A549 (cell line): ENCODE measurements around the gene KIF5C. TPM values are rescaled to one million over a fixed set of nuclear protein-coding genes. Genes with fewer than 3 reads are reported as not detected.

Experiments used
- ATAC-seq, 2 experiments: fragments of 200-7000 bp in 1 of 2; fragments of >200 bp in 1 of 2; cut with Nextera tagmentation in 1 of 2; cut with Tn5 transposase in 1 of 2; 3 replicates each; pipeline versions ENCODE4 v1.8.0 to v1.9.1; 2018 to 2020; ENCODE audit warnings: mild to moderate bottlenecking in 1 of 2, moderate library complexity in 1 of 2
- CTCF ChIA-PET: fragments of 300-600 bp; sonication (Branson Sonifier 250); formaldehyde crosslinking; extraction: SDS; loops from one replicate; lab custom pipeline; 2021; ENCODE audit warnings: antibody characterized with exemption, inconsistent platforms; lab: Yijun Ruan, JAX
- POLR2A ChIA-PET: fragments of 350-600 bp; formaldehyde crosslinking; extraction: SDS; loops from one replicate; lab custom pipeline; 2021; ENCODE audit warnings: antibody characterized with exemption, inconsistent platforms; lab: Yijun Ruan, JAX
- DNase-seq, 2 experiments: peaks; one replicate each; pipeline versions ENCODE4 v3.0.0 to v3.0.0-alpha.2; 2011 to 2016; ENCODE audit warnings: low read depth in 1 of 2, low spot score in 1 of 2
- FAIRE-seq: peaks from 2 replicates; lab custom pipeline; 2011; peaks lifted over from hg19 to GRCh38; lab: Jason Lieb, UNC
- H3K27ac ChIP-seq, 2 experiments: fragments of >200 bp; sonication (Bioruptor Twin); formaldehyde crosslinking; 3 replicates each; pipeline ENCODE4 v1.5.1; 2016 to 2017
- H3K4me1 ChIP-seq: fragments of >200 bp; sonication (Bioruptor Twin); formaldehyde crosslinking; 3 replicates; pipeline ENCODE4 v1.6.1; 2016
- H3K4me2 ChIP-seq: fragments of >200 bp; sonication (Bioruptor Twin); formaldehyde crosslinking; 3 replicates; pipeline ENCODE4 v1.6.1; 2016
- H3K4me3 ChIP-seq: fragments of >200 bp; sonication (Bioruptor Twin); formaldehyde crosslinking; 3 replicates; pipeline ENCODE4 v1.5.1; 2016
- H3K9me3 ChIP-seq: fragments of >200 bp; sonication (Bioruptor Twin); formaldehyde crosslinking; 3 replicates; pipeline ENCODE4 v1.6.1; 2016
- BHLHE40 ChIP-seq: IDR thresholded peaks from 2 replicates; pipeline ENCODE4 v1.6.1; 2012; ENCODE audit warnings: low read depth, low read length, inconsistent platforms
- CBX2 ChIP-seq: fragments of 200-600 bp; sonication (generic); IDR thresholded peaks from 2 replicates; pipeline ENCODE4 v1.6.1; 2016; ENCODE audit warnings: low read depth, mild to moderate bottlenecking, borderline replicate concordance
- CEBPB ChIP-seq, 2 experiments: fragments of >200 bp in 1 of 2; sonication (Bioruptor Twin) in 1 of 2; formaldehyde crosslinking in 1 of 2; IDR thresholded peaks; 2 replicates each; pipeline ENCODE4 v1.6.1; 2012 to 2016
- ESRRA ChIP-seq: fragments of 150-350 bp; IDR thresholded peaks from 2 replicates; pipeline ENCODE4 v1.6.1; 2014; ENCODE audit warnings: mild to moderate bottlenecking, low read length, borderline replicate concordance
- FOSB ChIP-seq: fragments of 250-450 bp; sonication (Bioruptor Pico); IDR thresholded peaks from 2 replicates; pipeline ENCODE4 v1.5.0; 2020; ENCODE audit warnings: mild to moderate bottlenecking, moderate library complexity
- FOXS1 ChIP-seq: fragments of 250-450 bp; sonication (Bioruptor Pico); IDR thresholded peaks from 2 replicates; pipeline ENCODE4 v1.5.0; 2020; ENCODE audit warnings: mild to moderate bottlenecking, moderate library complexity
- HDAC2 ChIP-seq: fragments of 200-600 bp; sonication (generic); IDR thresholded peaks from 2 replicates; pipeline ENCODE4 v1.6.1; 2016
- HEYL ChIP-seq: fragments of 250-450 bp; sonication (Bioruptor Pico); IDR thresholded peaks from 2 replicates; pipeline ENCODE4 v1.8.0; 2021; ENCODE audit warnings: mild to moderate bottlenecking, moderate library complexity
- HOXB13 ChIP-seq: fragments of 250-450 bp; sonication (Bioruptor Pico); IDR thresholded peaks from 2 replicates; pipeline ENCODE4 v1.5.0; 2020; ENCODE audit warnings: low read depth, mild to moderate bottlenecking, moderate library complexity
- JUN ChIP-seq, 2 experiments: fragments of >200 bp; sonication (Bioruptor Twin); formaldehyde crosslinking; IDR thresholded peaks; 2 replicates in 1 of 2; 3 replicates in 1 of 2; pipeline ENCODE4 v1.6.1; 2016 to 2017
- JUNB ChIP-seq: fragments of >200 bp; sonication (Bioruptor Twin); formaldehyde crosslinking; IDR thresholded peaks from 2 replicates; pipeline ENCODE4 v1.6.1; 2016
- KDM5A ChIP-seq: fragments of 200-600 bp; sonication (generic); IDR thresholded peaks from 2 replicates; pipeline ENCODE4 v1.6.1; 2016; ENCODE audit warnings: antibody characterized with exemption, mild to moderate bottlenecking
- NFE2L2 ChIP-seq: fragments of 150-350 bp; conservative IDR thresholded peaks from 2 replicates; pipeline ENCODE4 v1.6.1; 2014; ENCODE audit warnings: low read length
- NR3C1 ChIP-seq: fragments of >200 bp; sonication (Bioruptor Twin); formaldehyde crosslinking; IDR thresholded peaks from 3 replicates; pipeline ENCODE4 v1.6.1; 2017
- PHF8 ChIP-seq: fragments of 200-600 bp; sonication (generic); IDR thresholded peaks from 2 replicates; pipeline ENCODE4 v1.6.1; 2016; ENCODE audit warnings: low read depth, mild to moderate bottlenecking, antibody characterized with exemption, moderate library complexity, borderline replicate concordance
- RAD21 ChIP-seq, 2 experiments: fragments of >200 bp in 1 of 2; sonication (Bioruptor Twin) in 1 of 2; formaldehyde crosslinking in 1 of 2; IDR thresholded peaks in 1 of 2; conservative IDR thresholded peaks in 1 of 2; 2 replicates in 1 of 2; 3 replicates in 1 of 2; pipeline ENCODE4 v1.6.1; 2012 to 2018; ENCODE audit warnings: inconsistent platforms in 1 of 2
- RARB ChIP-seq: fragments of 250-450 bp; sonication (Bioruptor Pico); IDR thresholded peaks from 2 replicates; pipeline ENCODE4 v1.8.0; 2021; ENCODE audit warnings: mild to moderate bottlenecking, moderate library complexity
- RCOR1 ChIP-seq: fragments of 150-350 bp; IDR thresholded peaks from 2 replicates; pipeline ENCODE4 v1.6.1; 2014; ENCODE audit warnings: antibody characterized with exemption, low read length, low read depth
- SMC3 ChIP-seq: fragments of >200 bp; sonication (Bioruptor Twin); formaldehyde crosslinking; IDR thresholded peaks from 3 replicates; pipeline ENCODE4 v1.6.1; 2018; ENCODE audit warnings: inconsistent platforms
- SREBF2 ChIP-seq: fragments of 450-650 bp; IDR thresholded peaks from 2 replicates; pipeline ENCODE4 v1.6.1; 2014; ENCODE audit warnings: mild to moderate bottlenecking, moderate library complexity
- ZC3H11A ChIP-seq: fragments of 450-650 bp; IDR thresholded peaks from 2 replicates; pipeline ENCODE4 v1.6.1; 2014; ENCODE audit warnings: antibody characterized with exemption, mild to moderate bottlenecking
- ZNF302 ChIP-seq: fragments of 250-450 bp; sonication (Bioruptor Pico); IDR thresholded peaks from 2 replicates; pipeline ENCODE4 v1.9.0; 2021; ENCODE audit warnings: inconsistent platforms, mild to moderate bottlenecking, moderate library complexity
- WGBS: methylation state at CpG from one replicate; pipeline ENCODE4 v1.1.6; 2017; ENCODE audit errors: missing lambda C conversion rate; 5-methylcytosine and 5-hydroxymethylcytosine counted together
- polyA plus RNA-seq, 4 experiments: library from polyadenylated mRNA; depleted of rRNA in 3 of 4; stranded (reverse); fragments of >200 nt; fragmentation: RNase III in 1 of 4; extraction: RNeasy Plus Mini Kit Qiagen cat#74134 plus additional on column Dnase treatment in 1 of 4; gene quantifications; 2 replicates in 3 of 4; 3 replicates in 1 of 4; pipeline ENCODE4 v1.2.3, GENCODE V29; 2011 to 2017
- TF ChIP-seq, protein P1 (sequence below): fragments of >200 bp; sonication (Bioruptor Twin); formaldehyde crosslinking; IDR thresholded peaks from 2 replicates; pipeline ENCODE4 v1.6.1; 2016
- TF ChIP-seq, protein P2 (sequence below): fragments of 250-450 bp; sonication (Bioruptor Pico); IDR thresholded peaks from 2 replicates; pipeline ENCODE4 v1.5.0; 2020; ENCODE audit warnings: low read depth, mild to moderate bottlenecking, moderate library complexity
- TF ChIP-seq, protein P3 (sequence below): fragments of 150-350 bp; IDR thresholded peaks from 2 replicates; pipeline ENCODE4 v1.6.1; 2014; ENCODE audit warnings: low read depth, mild to moderate bottlenecking, low read length
- TF ChIP-seq, protein P4 (sequence below): IDR thresholded peaks from 2 replicates; pipeline ENCODE4 v1.6.1; 2012

Gene KIF5C
- polyA plus RNA-seq, 2 of the 4 experiments (the other 2 are of a cell fraction) = 0.27 to 0.30 TPM

DNA sequence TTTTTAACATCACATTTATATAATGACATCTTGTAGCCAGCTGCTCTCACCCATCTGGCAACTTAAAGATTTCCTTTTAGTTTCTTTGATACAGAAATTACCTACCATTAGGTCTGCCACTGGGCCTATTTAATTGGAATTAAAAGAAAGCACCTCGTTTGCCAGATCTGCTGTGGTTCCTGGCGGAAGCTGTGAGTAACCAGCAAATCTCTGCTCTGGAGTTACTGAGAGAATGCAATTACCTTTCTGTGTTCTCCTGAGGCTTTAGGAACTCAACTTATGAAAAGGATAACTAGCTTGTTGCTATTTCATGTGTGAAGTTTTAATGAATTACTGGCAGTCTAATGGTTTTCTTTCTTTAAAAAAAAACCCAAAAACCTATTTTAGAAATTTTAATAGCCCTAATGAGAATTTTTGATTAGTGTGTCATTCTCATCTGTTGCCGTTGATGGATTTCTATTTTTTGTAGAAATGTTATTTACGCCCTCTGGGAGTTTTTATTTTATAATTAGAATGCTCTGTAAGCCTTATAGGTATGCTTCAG lies 93.8 kb downstream of the KIF5C start:
- FAIRE-seq (no peak), ATAC-seq (no peak)
- Histone ChIP-seq H3K9me3 (no peaks in the 10 kb centered on the region), H3K4me3 (no peak overlapping the region), H3K4me1 (no peaks in the 10 kb centered on the region)
- POLR2A ChIA-PET = no interaction called here
- WGBS = 42% methylated on average over 4 of the region's 4 CpGs
- no peak for TF ChIP-seq BHLHE40
- TF ChIP-seq, protein P1, sequence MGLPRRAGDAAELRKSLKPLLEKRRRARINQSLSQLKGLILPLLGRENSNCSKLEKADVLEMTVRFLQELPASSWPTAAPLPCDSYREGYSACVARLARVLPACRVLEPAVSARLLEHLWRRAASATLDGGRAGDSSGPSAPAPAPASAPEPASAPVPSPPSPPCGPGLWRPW = no peak
- no peak for TF ChIP-seq SREBF2
- TF ChIP-seq, protein P2, sequence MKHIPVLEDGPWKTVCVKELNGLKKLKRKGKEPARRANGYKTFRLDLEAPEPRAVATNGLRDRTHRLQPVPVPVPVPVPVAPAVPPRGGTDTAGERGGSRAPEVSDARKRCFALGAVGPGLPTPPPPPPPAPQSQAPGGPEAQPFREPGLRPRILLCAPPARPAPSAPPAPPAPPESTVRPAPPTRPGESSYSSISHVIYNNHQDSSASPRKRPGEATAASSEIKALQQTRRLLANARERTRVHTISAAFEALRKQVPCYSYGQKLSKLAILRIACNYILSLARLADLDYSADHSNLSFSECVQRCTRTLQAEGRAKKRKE (CRISPR knock-in tag) = no peak
- TF ChIP-seq, protein P3, sequence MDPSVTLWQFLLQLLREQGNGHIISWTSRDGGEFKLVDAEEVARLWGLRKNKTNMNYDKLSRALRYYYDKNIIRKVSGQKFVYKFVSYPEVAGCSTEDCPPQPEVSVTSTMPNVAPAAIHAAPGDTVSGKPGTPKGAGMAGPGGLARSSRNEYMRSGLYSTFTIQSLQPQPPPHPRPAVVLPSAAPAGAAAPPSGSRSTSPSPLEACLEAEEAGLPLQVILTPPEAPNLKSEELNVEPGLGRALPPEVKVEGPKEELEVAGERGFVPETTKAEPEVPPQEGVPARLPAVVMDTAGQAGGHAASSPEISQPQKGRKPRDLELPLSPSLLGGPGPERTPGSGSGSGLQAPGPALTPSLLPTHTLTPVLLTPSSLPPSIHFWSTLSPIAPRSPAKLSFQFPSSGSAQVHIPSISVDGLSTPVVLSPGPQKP = no peak
- TF ChIP-seq, all 56 proteins: peak for 0
- CTCF ChIA-PET = no interaction called here
- DNase-seq = no peak
- Histone ChIP-seq H3K4me2 (no peak overlapping the region), H3K27ac (no peak overlapping the region)

DNA sequence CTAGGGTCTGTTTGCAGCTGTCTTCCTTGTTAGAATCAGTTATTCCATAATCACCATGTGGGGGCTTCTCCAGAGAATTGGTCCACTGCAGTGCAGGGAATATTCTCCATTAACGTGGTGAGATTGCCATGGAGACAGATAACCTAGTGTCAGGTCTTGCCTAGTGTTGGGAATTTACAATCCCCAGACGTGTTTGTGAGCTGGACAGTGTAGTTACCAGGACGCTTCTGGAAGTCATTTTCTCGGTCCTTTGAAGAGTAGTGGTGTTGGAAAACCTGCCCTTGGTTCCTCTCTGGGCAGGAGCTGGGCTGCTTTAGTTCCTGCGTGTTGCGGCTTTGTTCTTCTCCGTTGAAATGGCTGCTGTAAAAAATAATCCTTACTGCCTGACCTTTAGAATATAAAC lies 94.6 kb downstream of the KIF5C start:
- ChIA-PET CTCF (no interaction called here), POLR2A (no interaction called here)
- FAIRE-seq = no peak
- no peak for ATAC-seq
- Histone ChIP-seq H3K4me1 (no peaks in the 10 kb centered on the region), H3K27ac (no peak overlapping the region), H3K9me3 (no peaks in the 10 kb centered on the region), H3K4me3 (no peak overlapping the region), H3K4me2 (no peak overlapping the region)
- DNase-seq = no peak
- TF ChIP-seq, protein P4, sequence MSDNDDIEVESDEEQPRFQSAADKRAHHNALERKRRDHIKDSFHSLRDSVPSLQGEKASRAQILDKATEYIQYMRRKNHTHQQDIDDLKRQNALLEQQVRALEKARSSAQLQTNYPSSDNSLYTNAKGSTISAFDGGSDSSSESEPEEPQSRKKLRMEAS = no peak
- TF ChIP-seq, protein P2 (CRISPR knock-in tag) = no peak
- TF ChIP-seq FOSB (CRISPR knock-in tag) (no peak), NFE2L2 (no peak), JUNB (no peak), HDAC2 (no peak), KDM5A (no peak), PHF8 (no peak), HEYL (CRISPR knock-in tag) (no peak), NR3C1 (no peak), CEBPB (IDR thresholded peaks at IDR 0.05) (no peak), HOXB13 (CRISPR knock-in tag) (no peak), FOXS1 (CRISPR knock-in tag) (no peak), RCOR1 (no peak)
- TF ChIP-seq, protein P3 = no peak
- 38% methylated on average over 7 of the region's 7 CpGs for WGBS

DNA sequence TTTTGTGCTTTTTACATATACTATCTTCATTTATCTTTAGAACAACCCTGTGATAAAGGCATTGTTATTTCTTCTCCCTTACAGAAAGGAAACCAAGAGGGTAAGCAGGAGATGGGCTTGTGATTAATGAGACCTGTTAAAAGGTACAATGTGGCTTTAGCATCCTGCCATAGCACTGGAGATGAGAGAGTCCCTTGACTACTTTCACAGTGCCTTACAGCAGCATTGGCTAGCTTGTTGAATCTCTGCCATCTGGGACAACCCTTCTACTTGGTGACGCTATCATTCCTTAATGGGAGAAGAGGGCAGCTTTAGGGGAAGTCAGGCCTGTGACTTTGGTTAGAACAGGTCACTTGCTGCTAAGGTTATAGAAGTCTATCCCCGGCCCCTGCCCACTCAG lies 95.4 kb downstream of the KIF5C start:
- H3K9me3 ChIP-seq = no peaks in the 10 kb centered on the region
- ChIA-PET CTCF (interaction anchor here (0.6 kb wide), 1 partner anchor 274 kb away, joined by 6 read pairs; no protein-coding TSS in a partner anchor), POLR2A (no interaction called here)
- FAIRE-seq (no peak), DNase-seq (no peak), ATAC-seq (no peak)
- TF ChIP-seq RCOR1 (no peak), ESRRA (no peak), CBX2 (no peak), JUN (IDR thresholded peaks at IDR 0.05) (no peak), HDAC2 (no peak), ZNF302 (CRISPR knock-in tag) (no peak), ZC3H11A (no peak), RAD21 (conservative IDR thresholded peaks at IDR 0.05 in 1 of 2, IDR thresholded peaks at IDR 0.05 in 1 of 2) (no peak), RARB (CRISPR knock-in tag) (no peak), SMC3 (no peak), FOXS1 (CRISPR knock-in tag) (no peak)
- TF ChIP-seq, protein P1 = no peak
- TF ChIP-seq, protein P3 = no peak
- TF ChIP-seq, protein P2 (CRISPR knock-in tag) = no peak
- WGBS = 38% methylated on average over 2 of the region's 2 CpGs
- H3K4me3 ChIP-seq = no peak overlapping the region
- H3K27ac ChIP-seq = no peak overlapping the region
- no peaks in the 10 kb centered on the region for H3K4me1 ChIP-seq
- no peak overlapping the region for H3K4me2 ChIP-seq
